Measurements from ENCODE around the gene BMP2.

DNA sequence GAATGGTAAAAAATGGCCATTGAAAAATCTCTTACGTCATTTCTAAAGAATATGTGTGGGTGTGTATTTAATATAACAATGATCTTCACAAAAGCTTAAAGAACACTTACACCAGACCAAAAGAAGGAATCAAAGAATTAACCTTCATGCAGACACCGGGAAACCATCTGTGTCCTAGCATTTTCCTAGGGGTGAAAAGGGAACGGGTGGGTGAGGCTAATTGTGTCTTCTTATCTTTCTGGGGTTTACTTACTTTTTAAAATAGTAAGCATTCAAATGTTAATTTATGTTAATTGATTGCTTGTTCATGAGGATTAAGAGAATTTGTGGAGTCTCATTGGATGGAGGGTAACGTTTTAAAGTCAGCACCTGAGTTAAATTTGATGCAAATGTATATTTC lies 47.5 kb downstream of the BMP2 start:
- TF ChIP-seq, protein P1, sequence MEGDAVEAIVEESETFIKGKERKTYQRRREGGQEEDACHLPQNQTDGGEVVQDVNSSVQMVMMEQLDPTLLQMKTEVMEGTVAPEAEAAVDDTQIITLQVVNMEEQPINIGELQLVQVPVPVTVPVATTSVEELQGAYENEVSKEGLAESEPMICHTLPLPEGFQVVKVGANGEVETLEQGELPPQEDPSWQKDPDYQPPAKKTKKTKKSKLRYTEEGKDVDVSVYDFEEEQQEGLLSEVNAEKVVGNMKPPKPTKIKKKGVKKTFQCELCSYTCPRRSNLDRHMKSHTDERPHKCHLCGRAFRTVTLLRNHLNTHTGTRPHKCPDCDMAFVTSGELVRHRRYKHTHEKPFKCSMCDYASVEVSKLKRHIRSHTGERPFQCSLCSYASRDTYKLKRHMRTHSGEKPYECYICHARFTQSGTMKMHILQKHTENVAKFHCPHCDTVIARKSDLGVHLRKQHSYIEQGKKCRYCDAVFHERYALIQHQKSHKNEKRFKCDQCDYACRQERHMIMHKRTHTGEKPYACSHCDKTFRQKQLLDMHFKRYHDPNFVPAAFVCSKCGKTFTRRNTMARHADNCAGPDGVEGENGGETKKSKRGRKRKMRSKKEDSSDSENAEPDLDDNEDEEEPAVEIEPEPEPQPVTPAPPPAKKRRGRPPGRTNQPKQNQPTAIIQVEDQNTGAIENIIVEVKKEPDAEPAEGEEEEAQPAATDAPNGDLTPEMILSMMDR (IDR thresholded peaks at IDR 0.05) = no peak
- TF ChIP-seq POLR2A (IDR thresholded peaks at IDR 0.05) (no peak), EP300 (IDR thresholded peaks at IDR 0.05; ENCODE audit: low read depth) (no peak), POLR2AphosphoS5 (IDR thresholded peaks at IDR 0.05) (no peak)

Measured in transverse colon (tissue), 4 donors.